Tongue (tissue), 2 donors: ENCODE data around the gene CDR2L. TPM values are rescaled to one million over a fixed set of nuclear protein-coding genes. Genes with fewer than 3 reads are reported as not detected.
"Not testable (repeated sequence)": the region's sequence is repeated elsewhere in the genome, so short reads cannot be mapped to it uniquely, and the experiment has no call there.

Experiments used
- DNase-seq: peaks from one replicate; pipeline ENCODE4 v3.0.0-alpha.2; 2015
- total RNA-seq: library from RNA; depleted of rRNA; stranded (reverse); fragments of >200 nt; gene quantifications from one replicate; pipeline ENCODE4 v1.2.3, GENCODE V29; 2014

The CDR2L gene
- total RNA-seq, 1 donor from 2014 or later = 11.4 TPM

DNA sequence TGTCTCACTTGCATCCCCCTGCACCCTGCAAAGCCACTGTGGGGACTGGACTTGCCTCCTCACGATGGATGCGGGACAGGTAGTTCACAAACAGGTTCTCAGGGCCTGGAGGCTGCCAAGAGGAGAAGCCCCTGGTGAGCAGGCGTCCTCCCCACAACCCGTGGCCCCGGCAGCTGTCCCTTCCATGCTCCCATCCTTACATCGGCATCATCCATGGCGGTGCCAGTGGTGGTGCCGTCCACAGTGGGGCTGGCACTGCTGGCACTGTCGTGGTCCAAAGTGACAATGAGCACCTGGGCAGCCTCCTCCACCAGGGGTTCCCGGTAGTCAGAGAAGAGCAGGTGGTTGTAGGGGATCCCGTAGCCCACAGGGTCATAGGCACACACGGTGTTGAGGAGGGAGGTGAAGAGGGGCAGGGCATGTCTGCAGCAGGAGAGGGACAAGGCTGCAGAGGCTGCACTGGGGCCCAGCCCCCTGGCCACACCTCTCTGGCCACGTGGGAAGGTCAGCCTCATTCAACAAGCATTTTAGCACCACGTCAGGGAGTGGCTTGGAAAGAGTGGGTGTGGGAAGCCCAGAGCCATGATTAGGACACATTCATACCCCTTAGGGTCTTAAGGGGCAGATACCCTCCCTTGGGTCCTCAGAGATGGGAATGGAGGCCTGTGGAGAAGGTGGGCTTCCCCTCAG, 27.5 kb upstream of the CDR2L start:
- DNase-seq = no peak

DNA sequence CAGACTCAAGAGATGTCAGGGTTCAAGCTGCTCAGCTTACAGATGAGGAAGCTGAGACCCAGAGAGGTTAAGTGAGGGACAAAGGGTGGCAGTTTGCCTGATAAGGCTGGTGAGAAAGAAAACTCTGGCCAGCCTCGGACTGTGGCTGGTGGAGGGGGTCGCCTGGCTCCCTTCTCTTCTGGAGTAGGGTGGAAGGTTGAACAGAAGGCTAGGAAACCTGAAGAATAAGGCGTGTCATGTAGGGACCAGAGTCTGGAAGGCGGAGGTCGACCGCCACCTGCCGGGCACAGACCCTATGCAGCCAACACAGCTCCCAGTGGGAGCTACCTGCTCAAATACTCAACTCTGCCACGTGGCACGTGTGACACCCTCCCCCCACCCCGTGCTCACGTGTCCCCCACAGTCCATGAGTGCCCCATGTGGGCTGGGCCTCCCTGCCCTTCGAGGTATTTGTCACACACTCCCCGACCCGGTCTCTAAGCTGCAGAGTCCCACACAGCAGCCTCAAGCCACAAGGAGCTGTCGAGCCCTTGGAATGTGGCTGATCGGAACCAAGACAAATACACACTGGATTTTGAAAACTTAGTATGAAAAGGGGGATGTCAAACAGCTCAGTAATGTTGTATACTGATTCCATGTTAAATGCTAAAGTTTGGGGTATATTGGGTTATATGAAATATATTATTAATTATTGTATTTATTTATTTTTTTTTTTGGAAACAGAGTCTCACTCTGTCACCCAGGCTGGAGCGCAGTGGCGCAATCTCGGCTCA, 26.7 kb upstream of the CDR2L start:
- DNase-seq = peak; percentile 46

DNA sequence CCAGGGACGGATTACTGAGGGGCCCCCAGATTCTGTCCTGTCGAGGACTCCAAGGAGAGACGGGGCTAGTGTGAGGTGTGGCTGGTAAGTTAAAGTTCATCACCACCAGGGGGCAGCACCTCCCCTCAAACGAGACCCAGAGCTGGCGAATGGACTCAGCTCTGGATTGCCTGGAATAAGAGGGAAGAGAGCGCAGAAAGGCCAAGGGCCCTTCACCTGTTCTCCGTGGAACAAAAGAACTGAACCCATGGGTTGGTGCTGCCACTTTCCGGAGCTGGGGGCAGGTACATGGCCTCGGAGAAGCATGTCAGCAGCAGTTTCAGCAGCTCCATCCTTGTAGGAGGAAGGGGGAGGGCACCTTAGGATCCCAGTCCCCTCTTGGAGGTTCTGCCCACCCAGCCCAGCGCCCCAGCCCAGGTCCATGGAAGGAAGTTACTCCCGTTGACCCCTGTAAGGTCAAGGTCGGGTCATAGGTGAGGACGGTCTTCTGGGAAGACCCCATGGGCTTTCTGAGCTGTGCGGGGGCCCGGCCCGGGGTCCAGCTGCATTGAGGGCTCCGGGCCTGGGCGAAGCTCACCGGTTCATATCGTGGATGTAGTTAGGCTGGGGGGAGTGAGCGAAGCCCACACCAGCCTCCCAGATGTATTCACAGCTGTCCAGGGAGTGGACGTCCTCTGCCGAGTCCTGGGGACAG, 25.6 kb upstream of the CDR2L start:
- peak; percentile 96 for DNase-seq

DNA sequence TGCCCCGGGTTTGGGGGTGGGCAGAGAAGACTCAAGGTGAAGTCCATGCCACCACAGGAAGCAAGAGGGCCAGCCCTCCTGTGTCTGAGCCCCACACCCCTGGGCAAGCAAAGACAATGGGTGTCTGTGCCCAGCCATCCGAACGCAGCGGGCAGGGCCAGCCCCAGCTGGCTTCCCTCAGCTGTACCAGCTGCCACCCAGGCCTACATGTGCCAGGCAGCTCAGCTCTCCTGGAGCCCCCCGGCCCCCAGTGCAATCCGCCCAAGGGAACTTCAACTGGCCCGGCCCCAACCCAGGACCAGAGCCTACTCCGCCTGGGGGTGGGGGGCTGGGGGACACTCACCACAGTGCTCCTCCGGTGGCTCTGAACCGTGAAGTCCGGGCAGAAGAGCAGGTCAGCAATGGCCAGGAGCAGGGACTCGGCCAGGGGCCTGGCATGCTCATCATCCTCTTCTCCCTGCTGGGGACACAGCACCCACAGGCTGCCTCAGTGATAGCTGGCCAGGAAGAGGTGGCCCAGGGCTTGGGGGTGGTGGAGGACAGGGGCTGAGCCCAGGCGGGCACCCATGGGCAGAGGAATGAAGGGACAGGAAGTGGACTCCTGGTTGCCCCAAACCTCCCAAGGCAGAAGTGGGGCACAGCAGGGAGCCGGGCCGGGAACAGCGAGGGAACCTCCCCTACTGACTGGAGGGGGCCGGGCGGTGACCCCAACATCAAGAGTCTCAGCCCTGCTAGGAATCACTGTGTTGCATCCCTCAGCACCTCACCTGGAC, 24.6 kb upstream of the CDR2L start:
- DNase-seq = no peak

DNA sequence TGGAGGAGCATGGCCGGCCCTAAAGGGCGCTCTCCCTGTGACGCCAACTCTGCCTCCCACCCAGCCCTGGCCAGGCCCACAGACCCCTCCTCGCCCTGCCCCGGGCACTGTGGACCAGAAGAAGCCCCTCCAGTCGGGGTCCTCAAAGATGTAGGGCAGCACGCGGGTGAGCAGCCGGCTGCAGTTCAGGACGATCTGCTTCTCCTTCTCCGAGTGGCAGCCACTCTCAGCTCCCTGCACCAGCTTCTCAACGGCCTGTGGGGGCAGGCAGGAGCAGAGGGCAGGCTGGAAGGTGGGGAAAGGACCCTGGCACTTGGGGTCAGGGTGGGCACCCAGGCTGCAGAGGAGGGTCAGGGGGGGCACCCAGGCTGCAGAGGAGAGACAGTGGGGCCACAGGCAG, 23.8 kb upstream of the CDR2L start:
- DNase-seq = no peak

DNA sequence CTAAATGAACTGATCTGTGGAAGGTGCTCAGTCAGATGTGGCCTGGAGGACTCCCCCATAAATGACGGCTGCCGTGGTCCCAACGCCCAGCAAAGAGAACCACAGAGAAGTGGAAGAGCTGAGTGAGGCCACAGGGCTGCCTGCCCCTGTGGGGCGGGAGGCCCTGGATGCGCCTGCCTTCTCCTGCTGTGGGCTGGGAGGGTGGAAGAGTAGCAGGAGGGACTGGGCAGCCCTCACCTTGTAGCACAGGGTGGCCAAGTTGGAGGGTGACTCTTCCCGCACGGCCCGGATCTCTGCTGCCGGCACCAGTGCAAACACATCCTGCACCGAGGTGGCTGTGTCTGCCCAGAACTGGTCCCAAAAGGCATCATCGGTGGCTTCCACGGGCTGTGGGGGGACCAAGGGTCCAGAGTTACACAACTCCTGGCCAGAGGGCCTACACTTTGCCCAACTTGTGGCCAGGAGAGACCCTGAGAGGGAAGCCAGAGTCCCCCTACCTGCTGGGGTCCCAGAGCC, 23.1 kb upstream of the CDR2L start:
- DNase-seq = no peak

DNA sequence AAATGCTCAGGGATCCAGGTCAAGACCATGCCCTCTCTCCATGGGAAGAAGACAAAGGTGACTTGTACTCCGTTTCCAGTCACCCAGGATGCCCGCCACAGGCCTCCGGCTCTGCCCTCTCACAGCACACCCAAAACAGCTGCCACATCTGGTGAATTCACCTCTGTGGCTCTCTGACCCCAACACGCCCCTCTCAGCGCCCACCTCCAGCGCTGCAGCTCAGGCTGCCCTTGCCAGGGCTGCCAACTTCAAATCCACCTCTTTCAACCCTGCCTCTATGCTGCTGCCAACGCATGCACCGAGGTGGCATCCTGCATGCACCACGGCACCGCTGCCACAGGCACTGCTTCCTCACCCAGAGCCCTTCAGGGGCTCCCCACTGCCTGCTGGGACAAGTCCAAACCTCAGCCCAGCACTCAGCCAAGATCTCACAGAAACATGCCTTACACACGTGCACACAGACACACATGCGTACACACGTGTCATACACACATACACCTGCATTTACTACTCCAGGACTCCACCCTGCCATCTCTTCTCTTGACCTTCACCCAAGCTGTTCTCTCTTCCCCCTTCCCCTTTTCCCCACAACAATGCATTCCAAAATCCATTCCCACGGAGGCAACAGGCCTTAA, 22.3 kb upstream of the CDR2L start:
- DNase-seq = no peak

DNA sequence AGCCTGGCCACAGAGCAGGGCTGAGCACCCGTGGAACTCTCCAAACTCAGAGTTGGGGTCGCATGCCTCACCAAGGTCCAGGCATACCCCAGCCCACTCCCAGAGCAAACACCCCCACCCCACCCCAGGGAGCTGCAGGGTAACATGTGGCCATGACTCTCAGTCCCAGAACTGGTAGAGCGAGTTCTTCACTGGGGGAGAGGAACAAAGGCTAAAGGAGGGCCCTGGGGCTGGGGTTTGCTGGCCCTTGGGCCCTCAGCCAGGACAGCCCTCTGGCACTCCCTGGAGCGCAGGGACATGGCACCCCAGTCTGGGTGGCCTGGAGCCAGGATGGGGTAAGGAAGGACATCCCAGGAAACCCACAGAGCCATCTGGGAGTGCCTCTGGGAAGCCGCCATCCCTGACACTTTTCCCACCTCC, 19.1 kb upstream of the CDR2L start:
- no peak for DNase-seq

DNA sequence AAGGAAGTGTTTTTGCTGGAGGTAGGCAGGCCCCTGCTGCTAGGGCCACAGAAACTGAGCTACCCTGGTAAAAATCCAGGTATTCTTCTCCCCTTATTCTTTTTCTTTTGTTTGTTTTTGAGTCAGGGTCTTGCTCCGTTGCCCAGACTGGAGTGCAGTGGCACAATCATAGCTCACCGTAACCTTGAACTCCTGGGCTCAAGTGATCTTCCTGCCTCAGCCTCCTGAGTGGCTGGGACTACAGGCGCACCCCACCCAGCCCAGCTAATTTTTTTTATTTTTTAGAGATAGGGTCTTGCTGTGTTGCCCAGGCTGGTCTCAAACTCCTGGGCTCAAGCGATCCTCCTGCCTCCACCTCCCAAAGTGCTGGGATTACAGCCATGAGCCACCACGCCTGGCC, 17.9 kb upstream of the CDR2L start:
- not testable (repeated sequence) for DNase-seq

DNA sequence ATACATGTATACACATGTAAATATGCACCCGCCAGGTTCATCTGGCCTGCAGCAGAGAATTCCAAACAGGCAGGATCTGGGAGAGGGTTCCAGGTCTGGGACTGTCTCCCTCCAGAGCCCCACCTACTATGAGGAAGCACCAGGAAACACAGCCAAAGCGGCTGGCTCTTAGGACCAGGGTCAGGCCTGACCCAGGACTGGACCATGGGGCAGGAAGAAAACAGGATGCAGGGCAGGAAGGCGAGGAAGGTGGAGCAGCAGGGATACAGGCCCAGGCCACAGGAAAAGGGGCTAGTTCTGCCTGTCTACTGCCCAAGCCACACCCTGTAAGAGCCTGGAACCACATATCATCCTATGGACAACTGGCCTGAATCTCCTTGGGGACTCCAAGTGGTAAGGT, 17.0 kb upstream of the CDR2L start:
- DNase-seq = no peak

DNA sequence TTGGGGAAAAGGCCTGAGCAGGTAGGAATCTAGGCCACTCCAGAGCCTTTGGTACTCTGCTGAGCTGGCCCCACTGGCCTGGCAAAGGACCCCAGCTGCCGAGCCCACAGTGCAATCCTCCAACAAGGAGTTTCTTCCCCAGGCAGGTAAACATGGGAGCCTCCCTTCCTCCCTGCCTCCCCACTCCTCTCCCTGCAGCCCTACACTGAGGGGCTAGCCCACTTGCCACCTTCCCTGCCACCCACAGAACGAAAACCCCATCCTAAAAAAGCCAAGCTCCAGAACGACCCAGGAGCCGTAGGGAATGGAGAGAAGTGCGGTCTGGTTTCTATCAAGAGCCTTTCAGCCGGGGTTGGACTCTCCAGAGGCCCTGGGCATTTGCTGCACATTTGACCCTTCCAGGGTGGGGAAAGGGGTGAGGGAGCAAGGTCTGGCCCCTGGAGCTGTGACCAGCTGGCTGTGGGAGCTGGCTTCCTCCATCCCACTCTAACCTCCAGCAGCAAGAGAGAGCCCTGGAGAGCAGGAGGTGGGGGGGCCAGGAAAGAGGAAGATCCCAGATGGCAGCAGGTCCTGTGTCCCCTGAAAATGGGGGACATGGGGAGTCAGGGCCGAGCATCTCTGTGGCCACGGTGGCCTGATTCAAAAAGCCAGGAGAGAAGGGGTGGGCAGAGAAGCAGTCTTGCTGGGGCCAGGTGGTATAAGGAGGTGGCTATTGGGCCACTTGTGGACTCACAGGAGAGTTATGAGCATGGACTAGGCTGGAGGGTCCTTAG, 16.2 kb upstream of the CDR2L start:
- no peak for DNase-seq

DNA sequence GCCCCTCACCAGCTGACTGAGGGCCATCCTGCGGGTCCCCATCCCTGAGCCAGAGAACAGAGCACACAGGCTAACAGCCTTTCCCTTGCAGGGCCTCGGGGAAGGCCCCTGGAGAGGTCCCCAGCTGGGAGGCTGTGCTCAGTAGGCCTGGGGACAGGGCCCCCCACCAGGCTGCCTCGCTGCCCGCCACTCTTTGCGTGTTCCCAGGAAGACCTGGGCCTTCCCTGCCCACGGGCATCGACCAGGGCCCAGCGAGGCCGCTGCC, 15.7 kb upstream of the CDR2L start:
- no peak for DNase-seq

DNA sequence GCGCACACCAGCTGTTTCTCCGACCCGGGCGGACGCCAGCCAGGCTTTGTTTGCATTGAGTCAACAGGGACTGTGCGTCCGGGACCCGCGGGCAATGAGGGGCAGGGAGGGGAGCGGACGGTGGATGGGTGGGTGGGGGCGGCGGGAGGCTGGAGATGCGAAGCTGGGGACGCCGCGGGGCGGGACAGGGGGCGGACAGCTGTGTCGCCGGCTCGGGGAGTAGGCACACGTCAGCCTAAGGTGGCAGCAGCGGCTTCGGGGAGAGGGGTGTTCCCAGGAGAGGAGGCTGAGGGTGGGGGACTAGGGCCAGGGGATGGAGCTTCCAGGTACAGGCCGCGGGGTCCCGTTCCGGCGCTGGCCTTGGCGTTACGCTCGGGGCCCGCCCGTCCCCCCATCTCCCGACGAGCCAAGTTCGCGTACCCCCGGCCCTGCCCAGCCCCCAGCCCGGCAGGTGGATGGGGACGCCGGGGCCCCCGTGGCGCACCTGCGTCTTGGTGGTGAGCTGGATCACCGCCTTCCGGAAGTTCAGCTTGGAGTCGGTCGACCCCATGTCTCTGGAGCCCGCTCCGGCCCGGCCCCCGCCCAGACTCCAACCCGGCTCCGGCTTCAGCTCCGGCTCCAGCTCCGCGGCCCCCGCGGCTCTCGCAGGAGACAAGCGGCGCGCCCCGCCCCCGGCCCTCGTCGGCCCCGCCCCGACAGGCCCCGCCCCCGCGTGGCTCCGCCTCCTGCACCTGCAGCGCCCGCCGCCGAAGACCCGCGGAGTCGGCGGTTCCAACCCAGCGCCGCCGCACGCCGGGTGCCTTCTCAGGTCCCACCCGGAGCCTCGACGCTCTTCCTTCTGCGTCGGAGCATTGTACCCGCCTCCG, 15.1 kb upstream of the CDR2L start, which contains the start of gene HID1:
HID1 (minus strand) TSS at position 653 of the 866 bp plus-strand sequence; CDS start at position 550, 103 bp downstream.
- peak; percentile 60 for DNase-seq

DNA sequence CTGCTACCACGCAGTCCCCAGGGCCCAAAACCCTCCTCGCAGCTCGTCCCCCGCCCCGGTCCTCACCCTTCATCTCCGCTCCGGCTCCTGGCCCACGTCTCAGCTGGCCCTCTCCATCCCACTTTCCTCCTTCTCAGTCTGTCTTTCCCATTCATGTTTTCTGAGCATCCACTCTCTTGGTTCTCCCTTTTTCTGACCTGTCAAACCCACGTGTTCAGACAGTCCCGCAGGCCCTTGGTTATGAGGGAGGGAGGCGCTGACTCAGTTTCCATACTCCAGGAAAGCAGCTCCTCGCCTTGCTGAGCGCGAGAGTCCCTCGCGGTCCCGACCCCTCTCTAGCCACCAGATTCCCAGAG, 14.5 kb upstream of the CDR2L start:
- no peak for DNase-seq

DNA sequence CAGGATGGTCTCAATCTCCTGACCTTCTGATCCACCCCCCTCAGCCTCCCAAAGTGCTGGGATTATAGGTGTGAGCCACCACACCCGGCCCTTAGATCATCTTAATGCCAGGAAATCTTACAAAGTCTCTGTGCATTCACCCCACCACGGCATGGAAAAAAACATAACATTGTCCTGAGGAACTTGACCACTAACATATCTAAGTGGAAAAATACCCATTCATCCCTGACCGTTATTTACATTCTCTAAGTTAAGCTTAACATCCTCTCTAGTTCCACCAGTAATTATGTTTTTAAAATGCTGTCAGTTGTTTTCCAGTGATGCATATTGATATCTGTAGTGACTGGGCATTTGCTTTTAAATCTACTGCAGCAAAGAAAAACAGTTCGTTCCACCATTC, 11.5 kb upstream of the CDR2L start:
- no peak for DNase-seq

DNA sequence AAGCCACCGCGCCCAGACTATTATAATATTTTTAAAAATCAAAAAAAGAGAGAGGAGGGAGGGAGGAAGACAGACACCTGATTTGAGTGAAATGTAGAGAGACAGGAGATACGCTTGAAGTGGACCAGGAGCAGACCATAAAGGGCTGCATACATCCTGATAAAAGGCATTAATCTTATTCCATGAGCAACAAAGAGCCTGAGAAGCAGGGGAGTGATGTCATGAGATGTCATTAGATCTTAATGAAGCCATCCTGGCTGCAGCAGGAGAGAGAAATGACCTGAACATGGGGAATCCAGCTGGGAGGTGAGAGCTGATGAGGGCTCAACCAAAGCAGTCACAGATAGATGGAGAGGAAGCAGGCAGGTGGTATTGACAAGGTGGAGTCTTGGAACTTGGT, 9.6 kb upstream of the CDR2L start:
- no peak for DNase-seq

DNA sequence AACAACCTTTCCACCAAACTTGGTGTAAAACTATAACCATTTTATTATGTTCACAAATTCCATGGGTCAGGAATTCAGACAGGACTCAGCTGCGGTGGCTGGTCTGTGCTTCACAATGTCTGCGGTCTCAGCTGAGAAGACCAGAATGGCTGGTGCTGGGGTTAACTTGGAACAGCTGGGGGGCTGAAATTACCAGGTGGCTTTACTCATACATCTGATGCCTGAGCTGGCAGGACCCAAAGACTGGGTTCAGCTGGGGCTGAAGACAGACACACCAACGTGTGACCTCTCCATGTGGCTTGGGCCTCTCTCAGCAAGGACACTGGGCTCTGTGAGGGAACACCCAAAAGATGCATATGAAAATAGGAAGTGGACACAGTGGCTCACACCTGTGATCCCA, 9.2 kb upstream of the CDR2L start:
- DNase-seq = no peak

DNA sequence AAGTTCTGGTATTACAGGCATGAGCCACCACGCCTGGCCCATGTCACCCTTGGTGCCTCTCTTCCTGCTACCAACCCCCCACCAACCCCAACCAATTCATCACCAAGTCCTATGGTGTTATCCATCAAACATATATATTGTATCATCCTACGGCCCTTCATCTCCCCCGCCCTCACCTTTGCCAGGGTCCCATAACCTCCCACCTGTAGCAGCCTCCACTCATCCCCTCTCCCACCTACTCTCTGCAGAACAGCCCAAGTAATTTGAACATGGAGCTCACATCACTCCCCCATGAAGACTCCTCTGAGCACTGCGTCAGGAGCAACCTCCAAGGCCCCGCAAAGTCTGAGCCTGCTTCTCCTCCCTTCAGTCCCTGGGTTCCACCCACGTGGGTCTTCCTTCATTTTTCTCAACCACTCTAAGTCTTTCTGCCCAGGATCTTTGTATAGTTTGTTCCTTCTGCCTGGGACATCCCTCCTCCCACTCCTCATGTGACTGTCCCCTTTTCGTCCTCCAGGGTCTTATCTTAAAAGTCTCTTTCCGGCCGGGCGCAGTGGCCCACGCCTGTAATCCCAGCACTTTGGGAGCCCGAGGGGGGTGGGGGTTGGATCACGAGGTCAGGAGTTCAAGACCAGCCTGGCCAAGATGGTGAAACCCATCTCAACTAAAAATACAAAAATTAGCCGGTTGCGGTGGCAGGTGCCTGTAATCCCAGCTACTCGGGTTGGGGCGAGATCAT, 7.9 kb upstream of the CDR2L start:
- DNase-seq = no peak

DNA sequence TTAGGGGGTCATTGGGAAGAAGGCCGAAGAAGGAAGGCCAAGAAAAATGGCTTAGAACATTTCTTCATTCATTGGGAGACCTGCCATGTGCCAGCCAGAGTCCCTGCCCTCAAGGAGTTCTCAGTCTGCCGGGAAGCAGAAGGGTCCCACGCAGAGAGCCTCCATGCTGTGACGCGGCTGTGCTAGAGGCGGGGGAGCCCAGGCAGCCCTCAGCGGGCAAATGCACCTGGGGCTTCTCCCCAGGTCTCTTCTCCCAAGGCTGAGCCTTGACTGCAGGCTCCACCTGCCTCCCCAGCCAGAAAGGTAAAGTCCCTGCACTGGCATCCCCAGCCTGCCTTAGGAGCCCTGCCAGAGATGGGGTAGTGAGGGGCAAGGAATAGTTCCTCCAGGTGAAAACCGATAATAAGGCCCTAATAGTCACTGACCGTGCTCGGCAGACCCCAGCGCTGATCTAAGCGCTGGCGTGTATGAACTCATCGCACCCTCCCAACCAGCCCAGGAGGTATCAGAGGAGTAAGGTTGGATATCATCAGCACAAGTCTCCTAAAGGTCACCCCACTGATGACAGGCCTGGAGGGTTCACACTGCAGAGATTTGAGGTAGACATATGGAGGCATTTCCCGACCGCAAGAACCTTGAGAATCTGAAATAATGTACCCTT, 6.0 kb upstream of the CDR2L start:
- no peak for DNase-seq
